HUES6 (cell line): ENCODE measurements around the gene RCBTB1.
A peak's percentile ranks its signal among the peaks of the same experiment; 100 is the strongest.
"Not testable (repeated sequence)": the region's sequence is repeated elsewhere in the genome, so short reads cannot be mapped to it uniquely, and the experiment has no call there.

Experiments
- H3K27ac ChIP-seq: 2 replicates; pipeline ENCODE4 v1.7.0; 2013; ENCODE audit warnings: low read depth, mild to moderate bottlenecking, low read length, inconsistent platforms
- H3K27me3 ChIP-seq: 2 replicates; pipeline ENCODE4 v1.6.1; 2013; ENCODE audit warnings: low read length; ENCODE audit not compliant: control insufficient read depth, insufficient read depth
- H3K36me3 ChIP-seq: 2 replicates; pipeline ENCODE4 v1.6.1; 2013; ENCODE audit warnings: low read length; ENCODE audit not compliant: control insufficient read depth, insufficient read depth
- H3K4me1 ChIP-seq: 2 replicates; pipeline ENCODE4 v1.6.1; 2013; ENCODE audit warnings: low read length; ENCODE audit not compliant: control insufficient read depth, insufficient read depth
- H3K4me3 ChIP-seq: 2 replicates; pipeline ENCODE4 v1.5.1; 2013; ENCODE audit warnings: low read depth, low read length
- H3K9ac ChIP-seq: one replicate; pipeline ENCODE4 v1.6.1; 2013; ENCODE audit warnings: mild to moderate bottlenecking, low read length
- H3K9me3 ChIP-seq: 2 replicates; pipeline ENCODE4 v1.6.1; 2013; ENCODE audit warnings: low read depth, low read length; ENCODE audit not compliant: control insufficient read depth, insufficient read depth

Gene RCBTB1

GRCh38 chr13:49512578-49512977 is 72.8 kb downstream of the RCBTB1 start:
- Histone ChIP-seq H3K36me3 (peaks cover 8% of the 10 kb centered on the region; the same call in 1 of the 2 replicates), H3K9ac (no peak overlapping the region), H3K4me1 (no peaks in the 10 kb centered on the region), H3K9me3 (no peaks in the 10 kb centered on the region), H3K27ac (no peak overlapping the region), H3K4me3 (no peak overlapping the region), H3K27me3 (no peaks in the 10 kb centered on the region)

DNA sequence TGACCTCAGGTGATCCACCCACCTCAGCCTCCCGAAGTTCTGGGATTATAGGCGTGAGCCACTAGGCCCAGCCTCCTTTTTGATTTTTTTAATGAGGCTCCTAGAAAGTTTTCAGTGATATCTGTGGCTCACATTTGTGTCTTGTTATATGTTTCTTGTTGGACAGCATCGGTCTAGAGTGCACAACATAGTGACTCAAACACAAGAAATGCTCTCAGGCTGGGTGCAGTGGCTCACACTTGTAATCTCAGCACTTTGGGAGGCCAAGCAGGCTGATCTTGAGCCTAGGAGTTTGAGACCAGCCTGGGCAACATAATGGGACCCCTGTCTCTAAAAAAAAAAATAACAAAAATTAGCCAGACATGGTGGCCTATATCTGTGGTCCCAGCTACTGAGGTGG is 81.4 kb downstream of the RCBTB1 start:
- Histone ChIP-seq H3K9ac (no peak overlapping the region), H3K9me3 (0 out of 2 replicates have a peak, but pooled peaks cover 2% of the 10 kb centered on the region), H3K27ac (no peak overlapping the region), H3K4me3 (no peak overlapping the region), H3K27me3 (no peaks in the 10 kb centered on the region), H3K4me1 (no peaks in the 10 kb centered on the region), H3K36me3 (no peaks in the 10 kb centered on the region)

DNA sequence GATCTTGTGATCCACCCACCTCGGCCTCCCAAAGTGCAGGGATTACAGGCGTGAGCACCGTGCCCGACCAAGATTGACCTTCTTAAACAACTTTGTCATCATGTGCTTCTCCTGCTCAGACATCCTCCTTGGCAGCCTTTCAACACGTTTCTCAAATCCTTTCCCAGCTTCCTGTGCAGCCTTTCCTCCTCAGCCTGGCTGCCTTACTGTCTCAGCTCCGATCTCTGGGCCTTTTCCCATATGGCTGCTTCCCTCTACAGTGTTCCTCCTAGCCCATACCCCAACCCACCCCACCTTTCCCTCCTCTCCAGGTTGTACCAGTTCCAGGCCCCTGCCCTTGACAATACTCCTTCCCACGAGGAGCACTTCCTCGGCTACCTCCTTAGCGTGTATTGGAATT is 82.4 kb downstream of the RCBTB1 start:
- H3K36me3 ChIP-seq: no peaks in the 10 kb centered on the region

DNA sequence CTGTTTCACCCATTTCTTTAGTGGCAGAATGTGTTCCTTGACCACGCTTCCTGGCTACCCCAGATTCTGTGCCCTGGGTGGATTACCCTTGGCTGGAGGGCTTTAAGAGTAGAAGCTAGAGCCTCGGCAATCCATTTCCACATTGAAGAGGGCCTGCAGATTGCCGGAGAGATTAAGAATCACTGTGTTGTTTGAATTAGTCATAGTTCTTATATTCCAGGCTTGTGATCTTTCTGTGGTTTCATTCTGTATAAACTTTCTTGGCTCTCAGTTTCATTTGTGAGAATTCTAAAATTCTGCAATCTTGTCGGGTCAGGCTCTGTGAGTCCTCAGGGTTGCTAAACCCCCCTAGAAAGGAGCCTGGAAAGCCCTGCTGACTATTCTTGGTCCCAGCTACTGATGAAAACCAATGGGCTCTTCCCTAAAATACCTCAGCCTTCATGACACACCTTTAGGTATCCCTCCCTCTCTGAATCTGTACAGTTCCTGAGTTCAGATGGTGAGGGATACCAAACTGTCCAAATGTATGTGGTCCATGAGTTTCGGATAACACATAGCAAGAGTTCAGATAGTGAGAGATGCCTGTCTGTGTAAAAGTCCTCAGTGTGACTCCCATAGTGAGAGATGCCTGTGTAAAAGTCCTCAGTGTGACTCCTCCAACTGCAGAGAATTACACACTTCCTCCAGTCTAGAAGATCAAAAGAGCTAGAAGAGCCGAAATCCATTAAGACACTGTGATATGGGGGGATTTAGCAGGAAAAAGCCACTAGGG is 85.3 kb downstream of the RCBTB1 start:
- Histone ChIP-seq H3K4me3 (no peak overlapping the region), H3K27ac (no peak overlapping the region), H3K9me3 (0 out of 2 replicates have a peak, but pooled peaks cover 2% of the 10 kb centered on the region), H3K36me3 (no peaks in the 10 kb centered on the region), H3K4me1 (peaks cover 3% of the 10 kb centered on the region; the same call in 1 of the 2 replicates), H3K9ac (no peak overlapping the region), H3K27me3 (no peaks in the 10 kb centered on the region)

More for the DNA sequence above, 82.4 kb downstream of the RCBTB1 start:
- Histone ChIP-seq H3K27me3 (no peaks in the 10 kb centered on the region), H3K4me1 (no peaks in the 10 kb centered on the region), H3K9ac (no peak overlapping the region), H3K27ac (no peak overlapping the region), H3K9me3 (0 out of 2 replicates have a peak, but pooled peaks cover 2% of the 10 kb centered on the region), H3K4me3 (no peak overlapping the region)

GRCh38 chr13:49498206-49498605 is 87.2 kb downstream of the RCBTB1 start:
- Histone ChIP-seq H3K4me1 (peaks cover 3% of the 10 kb centered on the region; the same call in 1 of the 2 replicates), H3K4me3 (no peak overlapping the region), H3K27ac (no peak overlapping the region)

DNA sequence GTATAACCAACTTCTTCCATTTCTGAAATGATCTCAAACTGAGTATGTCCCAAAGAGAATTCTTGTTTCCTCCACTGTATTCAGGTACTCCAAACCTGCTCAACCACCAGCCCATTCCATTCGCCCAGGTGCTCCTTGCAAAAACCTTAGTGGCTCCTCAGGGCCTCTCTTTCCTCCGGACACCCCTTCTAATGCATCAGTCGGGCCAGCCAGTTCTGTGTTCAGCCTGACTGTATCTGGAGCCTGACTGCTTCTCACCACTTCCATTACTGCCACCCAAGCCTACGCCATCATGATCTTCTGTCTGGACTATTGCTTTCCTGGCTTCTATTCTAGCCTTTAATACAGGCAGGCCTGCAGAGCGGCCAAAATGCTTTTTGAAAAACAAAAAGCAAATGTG is 88.1 kb downstream of the RCBTB1 start:
- H3K27me3 ChIP-seq: no peaks in the 10 kb centered on the region
- H3K4me1 ChIP-seq: peaks cover 3% of the 10 kb centered on the region; the same call in 1 of the 2 replicates
- no peak overlapping the region for H3K4me3 ChIP-seq
- no peaks in the 10 kb centered on the region for H3K9me3 ChIP-seq
- H3K9ac ChIP-seq: no peak overlapping the region
- H3K27ac ChIP-seq: no peak overlapping the region
- H3K36me3 ChIP-seq: no peaks in the 10 kb centered on the region

More at GRCh38 chr13:49498206-49498605, 87.2 kb downstream of the RCBTB1 start:
- Histone ChIP-seq H3K9me3 (no peaks in the 10 kb centered on the region), H3K27me3 (no peaks in the 10 kb centered on the region), H3K36me3 (no peaks in the 10 kb centered on the region), H3K9ac (no peak overlapping the region)

DNA sequence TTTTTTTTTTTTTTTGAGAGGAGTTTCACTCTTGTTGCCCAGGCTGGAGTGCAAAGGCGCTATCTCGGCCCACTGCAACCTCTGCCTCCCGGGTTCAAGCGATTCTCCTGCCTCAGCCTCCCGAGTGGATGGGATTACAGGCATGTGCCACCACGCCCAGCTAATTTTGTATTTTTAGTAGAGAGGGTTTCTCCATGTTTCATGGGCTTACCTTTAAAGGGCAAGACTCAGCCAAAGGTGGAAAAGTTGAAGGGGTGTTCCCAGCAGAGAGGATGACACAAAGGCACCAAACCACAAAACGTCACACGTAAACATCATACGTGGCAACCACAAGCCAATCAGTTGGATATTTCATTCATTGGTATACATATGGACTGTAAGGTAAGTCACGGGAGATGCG is 88.5 kb downstream of the RCBTB1 start:
- not testable (repeated sequence) for H3K4me1 ChIP-seq, H3K27ac ChIP-seq, H3K27me3 ChIP-seq, H3K9ac ChIP-seq, H3K36me3 ChIP-seq, H3K9me3 ChIP-seq
- H3K4me3 ChIP-seq: peak overlapping the region; percentile 65; the same call in 1 of the 2 replicates

DNA sequence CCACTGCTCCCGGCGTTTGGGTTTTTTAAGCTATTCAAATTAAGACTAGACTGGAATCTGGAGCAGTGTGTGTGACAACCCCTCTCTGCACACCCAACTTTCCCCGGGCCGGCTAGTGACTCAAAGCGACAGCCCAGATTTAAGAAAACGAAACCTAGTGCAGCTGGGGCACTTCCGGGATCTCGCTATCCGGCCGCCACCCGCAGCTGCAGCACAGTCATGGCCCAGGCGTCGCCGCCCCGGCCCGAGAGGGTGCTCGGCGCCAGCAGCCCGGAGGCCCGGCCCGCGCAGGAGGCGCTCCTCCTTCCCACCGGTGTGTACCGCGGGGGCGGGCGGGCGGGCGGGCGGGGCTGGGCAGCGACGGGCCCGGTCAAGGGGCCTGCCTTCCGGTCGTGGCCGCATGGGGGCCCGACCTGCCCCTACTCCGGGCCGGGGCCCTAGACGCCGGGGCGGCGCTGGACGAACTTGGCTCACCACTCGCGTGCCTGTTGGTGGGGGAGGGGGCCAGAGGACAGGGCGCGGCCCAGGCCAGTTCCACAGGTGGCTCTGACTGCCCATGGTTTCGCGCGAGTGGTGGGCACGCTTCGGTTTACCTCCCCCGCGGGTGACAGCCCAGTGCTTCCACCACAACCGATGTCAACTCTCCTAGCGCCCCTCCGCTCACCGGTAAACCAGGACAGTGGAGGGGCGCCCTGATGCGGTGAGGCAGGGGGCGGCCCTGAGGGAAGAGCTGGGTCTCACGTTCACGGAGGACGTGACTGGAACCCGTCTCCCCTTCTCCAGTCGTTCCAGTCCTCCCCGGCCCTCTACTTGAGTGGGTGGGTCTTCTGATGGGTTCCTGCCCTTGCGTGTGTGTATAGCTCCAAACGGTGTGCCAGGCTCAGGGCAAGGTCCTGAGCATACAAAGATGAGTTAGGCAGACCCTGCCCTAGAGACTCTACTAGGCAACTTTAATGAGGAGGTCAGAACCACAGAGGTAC is 89.3 kb downstream of the RCBTB1 start, which contains the start of gene PHF11:
TSS of gene PHF11 (plus strand) at position 171 of the 980 bp plus-strand sequence. CDS start at position 220, 49 bp downstream.
- H3K9me3 ChIP-seq: no peaks in the 10 kb centered on the region
- H3K36me3 ChIP-seq: no peaks in the 10 kb centered on the region
- H3K4me3 ChIP-seq: peak within 1 kb of the TSS; percentile 65
- peak within 1 kb of the TSS; percentile 64; the same call in 1 of the 2 replicates for H3K27ac ChIP-seq
- no peaks in the 10 kb centered on the region for H3K27me3 ChIP-seq
- peak within 1 kb of the TSS; percentile 54 for H3K9ac ChIP-seq
- H3K4me1 ChIP-seq: peaks cover 3% of the 10 kb centered on the region; the same call in 1 of the 2 replicates

- H3K27ac ChIP-seq: no peak overlapping the region
- H3K4me3 ChIP-seq: peak overlapping the region; percentile 65
These were observed 90.7 kb downstream of the RCBTB1 start for GRCh38 chr13:49494645-49495044.

DNA sequence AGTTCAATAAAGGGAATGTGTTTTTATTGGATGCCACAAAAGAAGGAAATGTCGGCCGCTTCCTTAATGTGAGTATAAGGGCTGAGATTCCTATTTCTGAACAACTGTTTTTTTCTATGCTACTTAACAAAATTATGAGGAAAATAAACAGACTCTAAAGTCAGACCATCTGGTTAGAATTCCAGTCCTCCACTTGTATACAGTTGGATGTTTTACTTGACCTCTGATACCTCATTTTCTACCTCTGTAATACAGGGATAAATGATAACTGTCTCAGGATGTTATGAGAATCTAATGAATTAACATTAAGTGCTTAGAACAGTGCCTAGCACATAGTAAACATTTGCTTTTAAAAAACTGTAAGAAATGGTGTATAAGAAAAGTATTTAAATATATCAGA is 96.8 kb downstream of the RCBTB1 start:
- Histone ChIP-seq H3K4me3 (no peak overlapping the region), H3K27me3 (no peaks in the 10 kb centered on the region), H3K27ac (no peak overlapping the region)

More at GRCh38 chr13:49494645-49495044, 90.7 kb downstream of the RCBTB1 start:
- H3K4me1 ChIP-seq: peaks cover 3% of the 10 kb centered on the region; the same call in 1 of the 2 replicates
- H3K9ac ChIP-seq: no peak overlapping the region
- H3K36me3 ChIP-seq: no peaks in the 10 kb centered on the region
- no peaks in the 10 kb centered on the region for H3K9me3 ChIP-seq
- H3K27me3 ChIP-seq: no peaks in the 10 kb centered on the region

More for the DNA sequence above, 96.8 kb downstream of the RCBTB1 start:
- H3K4me1 ChIP-seq: no peaks in the 10 kb centered on the region
- no peak overlapping the region for H3K9ac ChIP-seq
- no peaks in the 10 kb centered on the region for H3K9me3 ChIP-seq
- H3K36me3 ChIP-seq: no peaks in the 10 kb centered on the region; the same call in 1 of the 2 replicates
